HCT116 (cell line): ENCODE measurements around the gene DENND1A. TPM values are rescaled to one million over a fixed set of nuclear protein-coding genes. Genes with fewer than 3 reads are reported as not detected.

Source experiments
- ATAC-seq: fragments of 200-7000 bp; cut with Tn5 transposase; 2 replicates; pipeline ENCODE4 v1.9.1; 2020; ENCODE audit warnings: mild to moderate bottlenecking, moderate library complexity
- BruUV-seq: library from RNA; stranded (reverse); fragments of 400-500 nt; replicated peaks from 2 replicates; lab custom pipeline; 2021; lab: Mats Ljungman, UMichigan
- CTCF ChIA-PET: fragments of 300-600 bp; sonication (Branson Sonifier 250); formaldehyde crosslinking; loops from one replicate; lab custom pipeline; 2021; ENCODE audit warnings: antibody characterized with exemption; lab: Charles Lee
- POLR2A ChIA-PET: fragments of 300-600, 350-600 bp; sonication (Branson Sonifier 250); formaldehyde crosslinking; loops from one replicate; lab custom pipeline; 2021; ENCODE audit warnings: antibody characterized with exemption; lab: Charles Lee
- RAD21 ChIA-PET, 2 experiments: fragments of 300-600 bp; sonication (Branson Sonifier 250); formaldehyde crosslinking; loops; one replicate each; lab custom pipeline; 2023; ENCODE audit warnings: low total read pairs in 2 of 2; ENCODE audit not compliant: uncharacterized antibody in 2 of 2, unreplicated experiment in 2 of 2, low non-redundant PET in 1 of 2; lab: Charles Lee
- DNase-seq: peaks from one replicate; pipeline ENCODE4 v3.0.0-alpha.2; 2010; ENCODE audit warnings: low read depth, low spot score
- H2AFZ ChIP-seq: fragments of 200-600 bp; shearing (Covaris generic), sonication (generic); 2 replicates; pipeline ENCODE4 v1.6.1; 2017; ENCODE audit warnings: low read depth, mixed run types, mixed read lengths, antibody characterized with exemption, low read length; ENCODE audit not compliant: poor library complexity, severe bottlenecking
- H3K27ac ChIP-seq: 2 replicates; pipeline ENCODE4 v1.5.1; 2012; ENCODE audit warnings: low read depth, low read length
- H3K27me3 ChIP-seq: fragments of 200-600 bp; sonication (generic); 2 replicates; pipeline ENCODE4 v1.6.1; 2016; ENCODE audit warnings: mixed run types, low read length, mixed read lengths; ENCODE audit not compliant: insufficient read depth
- H3K36me3 ChIP-seq, 2 experiments: fragments of 200-500 bp in 1 of 2; fragments of 200-600 bp in 1 of 2; sonication (Bioruptor generic) in 1 of 2; sonication (generic) in 1 of 2; 2 replicates each; pipeline versions ENCODE4 v1.5.1 to v1.6.1; 2014 to 2016; ENCODE audit warnings: low read length in 2 of 2, inconsistent platforms in 1 of 2, mixed read lengths in 1 of 2, mixed run types in 1 of 2; ENCODE audit not compliant: insufficient read depth in 2 of 2, control insufficient read depth in 1 of 2
- H3K4me1 ChIP-seq, 2 experiments: fragments of 200-600 bp in 1 of 2; sonication (generic) in 1 of 2; 2 replicates each; pipeline versions ENCODE4 v1.5.1 to v1.6.1; 2012 to 2017; ENCODE audit warnings: low read length in 2 of 2, inconsistent platforms in 1 of 2, mild to moderate bottlenecking in 1 of 2, mixed read lengths in 1 of 2, mixed run types in 1 of 2, moderate library complexity in 1 of 2; ENCODE audit not compliant: insufficient read depth in 2 of 2, control insufficient read depth in 1 of 2
- H3K4me2 ChIP-seq: fragments of 200-600 bp; sonication (generic); 2 replicates; pipeline ENCODE4 v1.6.1; 2017; ENCODE audit warnings: mixed run types, low read length, mixed read lengths
- H3K4me3 ChIP-seq, 2 experiments: fragments of 200-600 bp in 1 of 2; sonication (generic) in 1 of 2; replicated peaks in 1 of 2; 2 replicates each; pipeline ENCODE4 v1.5.1; 2011 to 2016; ENCODE audit warnings: low read length in 2 of 2, control low read depth in 1 of 2, low read depth in 1 of 2, mild to moderate bottlenecking in 1 of 2, mixed read lengths in 1 of 2, mixed run types in 1 of 2
- H3K79me2 ChIP-seq: fragments of 200-600 bp; sonication (generic); 2 replicates; pipeline ENCODE4 v1.6.1; 2017; ENCODE audit warnings: mild to moderate bottlenecking, mixed run types, low read length, moderate library complexity, mixed read lengths; ENCODE audit not compliant: insufficient read depth
- H3K9ac ChIP-seq: fragments of 200-600 bp; sonication (generic); 2 replicates; pipeline ENCODE4 v1.6.1; 2016; ENCODE audit warnings: low read length, mixed read lengths
- H3K9me2 ChIP-seq: fragments of 200-600 bp; sonication (generic), shearing (Covaris generic); 2 replicates; pipeline ENCODE4 v1.6.1; 2017; ENCODE audit warnings: mixed run types, mild to moderate bottlenecking, moderate library complexity; ENCODE audit not compliant: insufficient read depth
- H3K9me3 ChIP-seq, 2 experiments: fragments of 200-500 bp in 1 of 2; fragments of 200-600 bp in 1 of 2; sonication (Bioruptor generic) in 1 of 2; sonication (generic) in 1 of 2; 2 replicates each; pipeline ENCODE4 v1.6.1; 2014 to 2017; ENCODE audit warnings: low read length in 2 of 2, mixed read lengths in 2 of 2, inconsistent platforms in 1 of 2, low read depth in 1 of 2, mild to moderate bottlenecking in 1 of 2, mixed run types in 1 of 2, moderate library complexity in 1 of 2; ENCODE audit not compliant: control insufficient read depth in 1 of 2, insufficient read depth in 1 of 2
- H4K20me1 ChIP-seq: fragments of 200-600 bp; sonication (generic), shearing (Covaris generic); 2 replicates; pipeline ENCODE4 v1.6.1; 2017; ENCODE audit warnings: mixed run types, mild to moderate bottlenecking, moderate library complexity; ENCODE audit not compliant: insufficient read depth
- CBX3 ChIP-seq: IDR thresholded peaks from 2 replicates; pipeline ENCODE4 v1.6.1; 2012; ENCODE audit warnings: low read depth
- EGR1 ChIP-seq: IDR thresholded peaks from 2 replicates; pipeline ENCODE4 v1.6.1; 2012; ENCODE audit warnings: low read depth
- ELF1 ChIP-seq: IDR thresholded peaks from 2 replicates; pipeline ENCODE4 v1.6.1; 2012; ENCODE audit warnings: low read depth, borderline replicate concordance
- EZH2 ChIP-seq: fragments of 200-600 bp; sonication (generic); IDR thresholded peaks from 2 replicates; pipeline ENCODE4 v1.6.1; 2017; ENCODE audit warnings: antibody characterized with exemption, mixed run types
- JUND ChIP-seq: IDR thresholded peaks from 2 replicates; pipeline ENCODE4 v1.6.1; 2012
- POLR2A ChIP-seq: IDR thresholded peaks from 2 replicates; pipeline ENCODE4 v1.7.0; 2011; ENCODE audit warnings: borderline replicate concordance; ENCODE audit not compliant: insufficient read depth, insufficient read length; ENCODE audit errors: extremely low read depth
- RAD21 ChIP-seq: IDR thresholded peaks from 2 replicates; pipeline ENCODE4 v1.6.1; 2012; ENCODE audit warnings: low read depth, mild to moderate bottlenecking
- SIN3A ChIP-seq: IDR thresholded peaks from 2 replicates; pipeline ENCODE4 v1.6.1; 2012; ENCODE audit warnings: low read depth
- SP1 ChIP-seq: IDR thresholded peaks from 2 replicates; pipeline ENCODE4 v1.6.1; 2012; ENCODE audit warnings: low read depth
- SRF ChIP-seq: IDR thresholded peaks from 2 replicates; pipeline ENCODE4 v1.6.1; 2012; ENCODE audit warnings: low read depth
- TCF7L2 ChIP-seq: IDR thresholded peaks from 2 replicates; pipeline ENCODE4 v1.7.0; 2011; ENCODE audit warnings: borderline replicate concordance, inconsistent platforms; ENCODE audit not compliant: insufficient read depth, insufficient read length; ENCODE audit errors: extremely low read depth
- YY1 ChIP-seq: IDR thresholded peaks from 2 replicates; pipeline ENCODE4 v1.6.1; 2011; ENCODE audit warnings: low read length, low read depth, moderate library complexity, mild to moderate bottlenecking; ENCODE audit not compliant: insufficient replicate concordance; ENCODE audit errors: extremely low read depth
- ZFX ChIP-seq: fragments of 450-650 bp; IDR thresholded peaks from 2 replicates; pipeline ENCODE4 v1.6.1; 2017
- intact Hi-C: fragments of 100-400 bp; cut with micrococcal nuclease; formaldehyde crosslinking; loops from 2 replicates; pipeline ENCODE4 v1.10.0; 2022
- total RNA-seq: library from RNA; stranded (reverse); gene quantifications from one replicate; pipeline ENCODE4 v1.2.1, GENCODE V29; 2021; ENCODE audit not compliant: unreplicated experiment
- TF ChIP-seq, protein P1 (sequence below): IDR thresholded peaks from 2 replicates; pipeline ENCODE4 v1.6.1; 2012
- TF ChIP-seq, protein P2 (sequence below): IDR thresholded peaks from 2 replicates; pipeline ENCODE4 v1.6.1; 2011; ENCODE audit warnings: mild to moderate bottlenecking, low read length, moderate library complexity; ENCODE audit not compliant: insufficient replicate concordance; ENCODE audit errors: extremely low read depth
- TF ChIP-seq, protein P3 (sequence below): IDR thresholded peaks from 2 replicates; pipeline ENCODE4 v1.6.1; 2012; ENCODE audit warnings: low read depth

DENND1A gene
- total RNA-seq, 1 experiment from 2014 or later, result 33.0 TPM

DNA sequence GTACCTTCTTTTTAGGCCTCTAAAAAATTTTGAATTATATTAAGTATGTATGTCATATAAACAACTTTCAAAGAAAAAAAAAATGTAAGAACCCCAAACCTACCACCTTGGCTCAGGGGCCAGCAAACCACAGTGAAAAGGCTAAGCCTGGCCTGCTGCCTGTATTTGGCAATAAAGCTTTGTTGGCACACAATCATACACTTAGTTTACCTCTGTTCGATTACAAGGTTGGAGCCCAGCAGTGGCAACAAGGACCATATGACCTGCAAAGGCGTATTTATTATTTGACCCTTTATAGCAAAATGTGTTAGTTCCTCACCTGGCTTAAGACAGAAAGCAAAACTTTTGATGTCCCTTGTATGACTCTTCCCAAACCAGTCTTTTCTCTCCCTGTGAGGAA lies 282.8 kb downstream of the DENND1A start:
- RAD21 ChIA-PET, result no interaction called here
- Histone ChIP-seq H3K79me2 (no peaks in the 10 kb centered on the region), H3K27ac (no peak overlapping the region), H3K4me1 (no peaks in the 10 kb centered on the region), H3K36me3 (no peaks in the 10 kb centered on the region), H3K9me2 (no peaks in the 10 kb centered on the region), H4K20me1 (no peaks in the 10 kb centered on the region), H2AFZ (no peak overlapping the region), H3K27me3 (no peaks in the 10 kb centered on the region), H3K9me3 (no peaks in the 10 kb centered on the region), H3K4me3 (no peak overlapping the region), H3K9ac (no peak overlapping the region), H3K4me2 (no peak overlapping the region)
- DNase-seq (no peak), ATAC-seq (no peak)
- CTCF ChIA-PET, result no interaction called here
- intact Hi-C loops, result no loop called here
- no peak for TF ChIP-seq EZH2
- no peak for TF ChIP-seq SIN3A
- TF ChIP-seq EGR1, result no peak
- no peak for TF ChIP-seq SP1
- TF ChIP-seq, protein P1, sequence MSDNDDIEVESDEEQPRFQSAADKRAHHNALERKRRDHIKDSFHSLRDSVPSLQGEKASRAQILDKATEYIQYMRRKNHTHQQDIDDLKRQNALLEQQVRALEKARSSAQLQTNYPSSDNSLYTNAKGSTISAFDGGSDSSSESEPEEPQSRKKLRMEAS, result no peak
- no peak for TF ChIP-seq TCF7L2
- TF ChIP-seq RAD21, result no peak
- TF ChIP-seq ELF1, result no peak
- TF ChIP-seq SRF, result no peak
- no peak for TF ChIP-seq POLR2A
- TF ChIP-seq CBX3, result no peak
- no peak for TF ChIP-seq JUND
- TF ChIP-seq, protein P2, sequence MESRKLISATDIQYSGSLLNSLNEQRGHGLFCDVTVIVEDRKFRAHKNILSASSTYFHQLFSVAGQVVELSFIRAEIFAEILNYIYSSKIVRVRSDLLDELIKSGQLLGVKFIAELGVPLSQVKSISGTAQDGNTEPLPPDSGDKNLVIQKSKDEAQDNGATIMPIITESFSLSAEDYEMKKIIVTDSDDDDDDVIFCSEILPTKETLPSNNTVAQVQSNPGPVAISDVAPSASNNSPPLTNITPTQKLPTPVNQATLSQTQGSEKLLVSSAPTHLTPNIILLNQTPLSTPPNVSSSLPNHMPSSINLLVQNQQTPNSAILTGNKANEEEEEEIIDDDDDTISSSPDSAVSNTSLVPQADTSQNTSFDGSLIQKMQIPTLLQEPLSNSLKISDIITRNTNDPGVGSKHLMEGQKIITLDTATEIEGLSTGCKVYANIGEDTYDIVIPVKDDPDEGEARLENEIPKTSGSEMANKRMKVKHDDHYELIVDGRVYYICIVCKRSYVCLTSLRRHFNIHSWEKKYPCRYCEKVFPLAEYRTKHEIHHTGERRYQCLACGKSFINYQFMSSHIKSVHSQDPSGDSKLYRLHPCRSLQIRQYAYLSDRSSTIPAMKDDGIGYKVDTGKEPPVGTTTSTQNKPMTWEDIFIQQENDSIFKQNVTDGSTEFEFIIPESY, result no peak
- TF ChIP-seq YY1, result no peak
- TF ChIP-seq, protein P3, sequence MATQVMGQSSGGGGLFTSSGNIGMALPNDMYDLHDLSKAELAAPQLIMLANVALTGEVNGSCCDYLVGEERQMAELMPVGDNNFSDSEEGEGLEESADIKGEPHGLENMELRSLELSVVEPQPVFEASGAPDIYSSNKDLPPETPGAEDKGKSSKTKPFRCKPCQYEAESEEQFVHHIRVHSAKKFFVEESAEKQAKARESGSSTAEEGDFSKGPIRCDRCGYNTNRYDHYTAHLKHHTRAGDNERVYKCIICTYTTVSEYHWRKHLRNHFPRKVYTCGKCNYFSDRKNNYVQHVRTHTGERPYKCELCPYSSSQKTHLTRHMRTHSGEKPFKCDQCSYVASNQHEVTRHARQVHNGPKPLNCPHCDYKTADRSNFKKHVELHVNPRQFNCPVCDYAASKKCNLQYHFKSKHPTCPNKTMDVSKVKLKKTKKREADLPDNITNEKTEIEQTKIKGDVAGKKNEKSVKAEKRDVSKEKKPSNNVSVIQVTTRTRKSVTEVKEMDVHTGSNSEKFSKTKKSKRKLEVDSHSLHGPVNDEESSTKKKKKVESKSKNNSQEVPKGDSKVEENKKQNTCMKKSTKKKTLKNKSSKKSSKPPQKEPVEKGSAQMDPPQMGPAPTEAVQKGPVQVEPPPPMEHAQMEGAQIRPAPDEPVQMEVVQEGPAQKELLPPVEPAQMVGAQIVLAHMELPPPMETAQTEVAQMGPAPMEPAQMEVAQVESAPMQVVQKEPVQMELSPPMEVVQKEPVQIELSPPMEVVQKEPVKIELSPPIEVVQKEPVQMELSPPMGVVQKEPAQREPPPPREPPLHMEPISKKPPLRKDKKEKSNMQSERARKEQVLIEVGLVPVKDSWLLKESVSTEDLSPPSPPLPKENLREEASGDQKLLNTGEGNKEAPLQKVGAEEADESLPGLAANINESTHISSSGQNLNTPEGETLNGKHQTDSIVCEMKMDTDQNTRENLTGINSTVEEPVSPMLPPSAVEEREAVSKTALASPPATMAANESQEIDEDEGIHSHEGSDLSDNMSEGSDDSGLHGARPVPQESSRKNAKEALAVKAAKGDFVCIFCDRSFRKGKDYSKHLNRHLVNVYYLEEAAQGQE, result no peak
- TF ChIP-seq ZFX, result no peak
- TF ChIP-seq, all 23 proteins: peak for 0
- POLR2A ChIA-PET, result no interaction called here
- no TSS peak for BruUV-seq
